HG02840 (cell line): Measurements from ENCODE around the gene IFRD2.

ENCODE experiments used
- ATAC-seq: cut with Tn5 transposase; IDR thresholded peaks from one replicate; pipeline ENCODE4 v1.9.1; 2021; ENCODE audit warnings: mild to moderate bottlenecking, moderate library complexity, moderate number of reproducible peaks; ENCODE audit not compliant: unreplicated experiment, low FRiP score

The IFRD2 gene

DNA sequence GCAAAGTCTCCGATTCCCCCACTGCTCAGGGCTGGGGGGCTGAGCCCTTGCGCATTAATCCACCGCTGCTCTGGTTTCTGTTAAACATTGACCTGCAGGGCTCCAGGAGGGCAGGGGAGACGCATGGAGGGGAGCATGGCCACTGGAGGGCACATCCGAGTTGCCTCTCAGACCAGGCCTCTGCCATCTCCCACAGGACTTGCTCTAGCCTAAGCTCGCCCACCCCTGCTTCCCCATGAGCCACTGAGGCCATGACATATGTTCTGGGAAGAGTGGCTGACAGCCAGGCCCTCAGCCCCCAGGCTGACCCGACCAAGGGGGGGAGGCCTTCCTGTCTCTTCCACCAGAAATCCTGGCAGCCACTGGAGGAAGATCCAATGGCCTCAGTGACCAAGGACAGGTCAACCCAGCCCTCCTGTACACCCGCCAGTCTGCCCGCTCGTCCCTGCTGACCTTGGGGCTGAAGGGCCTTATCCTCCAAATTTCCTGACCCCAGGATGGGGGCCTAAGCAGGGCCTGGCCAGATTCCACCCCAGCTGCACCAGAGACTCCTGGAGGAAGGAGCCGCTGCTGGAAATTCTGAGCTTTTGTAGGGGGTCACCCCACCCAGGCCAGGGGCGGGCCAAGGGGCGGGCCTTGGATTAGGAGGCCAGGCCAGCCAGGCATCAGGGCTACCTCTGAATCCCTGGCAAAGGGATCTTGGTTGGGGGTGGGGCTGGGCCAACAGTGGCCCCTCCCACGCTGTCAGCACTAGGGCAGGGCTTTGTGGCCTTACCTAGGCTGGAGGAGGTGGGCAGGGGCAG lies 11.0 kb upstream of the IFRD2 start, which contains the start of gene HYAL1:
Gene HYAL1 (minus strand): TSS at position 562 of the 803 bp plus-strand sequence. CDS start 618 bp downstream, outside the sequence.
- no peak for ATAC-seq

DNA sequence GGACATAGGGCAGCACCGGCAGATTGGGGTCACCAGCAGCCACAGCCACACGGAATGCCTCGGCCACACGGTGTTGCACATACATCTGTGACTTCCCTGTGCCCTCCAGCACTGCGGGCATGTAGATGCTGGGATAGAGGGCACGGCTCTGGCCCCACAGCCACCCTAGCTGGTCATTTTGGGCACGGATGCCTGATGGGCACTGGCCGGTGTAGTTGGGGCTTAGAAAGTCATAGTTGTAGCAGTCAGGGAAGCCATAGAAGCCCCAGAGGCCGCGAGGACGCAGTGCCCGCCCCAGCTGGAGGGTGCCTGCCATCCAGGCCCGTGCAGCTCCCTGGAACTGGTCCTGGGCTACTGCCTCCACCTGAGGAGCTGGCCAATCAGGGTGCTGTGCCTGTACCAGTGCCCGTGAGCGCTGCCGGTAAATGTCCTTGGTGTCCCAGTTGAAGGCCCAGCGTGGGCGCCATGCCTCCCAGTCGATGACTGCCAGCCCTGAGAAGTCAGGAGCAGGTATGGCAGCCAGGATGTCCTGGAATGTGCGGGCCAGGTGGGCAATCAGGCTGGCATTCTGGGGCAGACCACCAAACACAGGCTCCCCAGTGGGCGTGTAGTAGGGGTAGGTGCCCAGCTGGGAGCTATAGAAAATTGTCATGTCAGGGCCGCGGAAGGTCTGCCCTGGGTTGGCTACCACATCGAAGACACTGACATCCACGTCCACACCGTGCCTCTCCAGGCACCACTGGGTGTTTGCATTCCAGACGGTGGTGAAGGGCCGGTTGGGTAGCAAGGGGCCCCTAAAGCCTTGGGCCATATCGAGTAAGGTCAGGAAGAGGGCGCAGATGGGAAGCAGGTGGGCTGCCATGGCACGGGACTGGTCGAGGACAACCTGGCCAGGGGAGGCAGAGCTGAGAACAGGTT lies 10.1 kb upstream of the IFRD2 start:
- ATAC-seq: no peak

DNA sequence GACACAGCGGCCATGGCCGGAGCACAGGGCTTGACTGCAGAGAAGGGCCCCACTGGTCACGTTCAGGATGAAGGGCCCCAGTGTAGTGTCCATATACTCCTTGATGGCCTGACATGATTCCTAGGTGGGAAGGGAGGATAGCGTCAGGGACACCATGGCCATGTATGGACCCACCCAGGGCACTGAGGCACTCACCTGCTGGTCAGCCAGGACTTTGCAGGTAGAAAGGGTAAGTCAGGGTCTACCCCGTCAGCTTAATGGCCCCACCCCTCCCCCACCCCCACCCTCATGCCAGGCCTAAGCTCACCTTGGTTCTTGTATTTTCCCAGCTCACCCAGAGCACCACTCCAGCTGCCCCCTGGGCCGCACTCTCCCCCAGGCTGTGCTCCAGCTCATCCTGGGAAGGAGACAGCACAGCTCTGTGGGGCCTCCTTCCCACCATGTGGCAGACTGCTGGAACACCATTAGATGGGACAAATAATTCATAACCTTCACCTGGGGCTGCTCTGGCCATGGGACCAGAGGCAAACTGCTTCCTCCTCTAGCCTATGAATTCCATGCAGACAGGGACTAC lies 8.5 kb upstream of the IFRD2 start:
- ATAC-seq: no peak

DNA sequence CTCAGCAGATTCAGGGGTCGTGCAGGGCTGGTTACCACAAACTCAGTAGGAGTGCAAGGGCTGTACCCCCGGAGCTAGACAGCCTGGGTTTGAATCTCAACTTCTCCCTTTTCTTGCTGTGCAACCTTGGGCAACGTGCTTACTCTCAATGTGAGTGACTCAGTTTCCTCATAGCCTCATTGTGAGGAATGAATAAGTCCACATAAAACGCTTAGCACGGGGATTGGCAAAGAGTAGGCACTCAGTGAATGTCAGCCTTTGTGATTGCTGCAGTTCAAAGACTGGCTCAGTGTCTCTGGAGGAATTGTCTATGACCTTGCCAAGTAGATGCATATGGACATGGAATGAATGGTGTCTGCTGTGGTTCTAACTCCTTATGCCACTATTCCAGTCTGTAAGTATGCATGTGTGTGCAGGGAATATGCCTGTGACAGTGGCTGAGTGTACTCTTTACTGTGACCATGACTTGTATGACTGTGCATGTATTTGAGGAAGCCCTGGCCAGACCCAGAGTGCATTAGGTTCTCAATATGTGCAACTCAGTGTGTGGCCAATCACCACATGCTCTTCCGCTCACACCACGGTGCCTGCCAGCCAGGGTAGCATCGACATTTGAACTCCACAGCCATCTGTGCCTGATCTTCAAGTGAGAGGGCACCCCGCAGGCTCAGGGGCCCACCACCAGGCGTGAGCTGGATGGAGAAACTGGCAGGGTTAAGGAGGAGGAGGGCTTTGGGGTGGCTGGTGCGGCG lies 7.9 kb upstream of the IFRD2 start:
- ATAC-seq: no peak

DNA sequence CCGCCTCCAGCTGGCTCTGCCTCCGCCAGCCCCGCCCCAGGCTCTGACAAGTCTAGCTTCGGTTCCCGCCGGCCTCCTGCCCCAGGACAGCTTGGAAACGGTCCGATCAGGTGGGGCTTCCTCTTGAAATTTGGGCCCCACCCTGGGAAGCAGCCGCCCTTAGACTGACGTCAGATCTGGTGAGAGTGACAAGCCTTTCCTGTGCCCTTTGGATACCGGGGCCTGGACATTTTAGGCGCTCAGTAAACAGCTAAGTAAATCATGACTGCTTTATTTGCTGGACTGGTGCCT lies 7.4 kb upstream of the IFRD2 start:
- no peak for ATAC-seq

DNA sequence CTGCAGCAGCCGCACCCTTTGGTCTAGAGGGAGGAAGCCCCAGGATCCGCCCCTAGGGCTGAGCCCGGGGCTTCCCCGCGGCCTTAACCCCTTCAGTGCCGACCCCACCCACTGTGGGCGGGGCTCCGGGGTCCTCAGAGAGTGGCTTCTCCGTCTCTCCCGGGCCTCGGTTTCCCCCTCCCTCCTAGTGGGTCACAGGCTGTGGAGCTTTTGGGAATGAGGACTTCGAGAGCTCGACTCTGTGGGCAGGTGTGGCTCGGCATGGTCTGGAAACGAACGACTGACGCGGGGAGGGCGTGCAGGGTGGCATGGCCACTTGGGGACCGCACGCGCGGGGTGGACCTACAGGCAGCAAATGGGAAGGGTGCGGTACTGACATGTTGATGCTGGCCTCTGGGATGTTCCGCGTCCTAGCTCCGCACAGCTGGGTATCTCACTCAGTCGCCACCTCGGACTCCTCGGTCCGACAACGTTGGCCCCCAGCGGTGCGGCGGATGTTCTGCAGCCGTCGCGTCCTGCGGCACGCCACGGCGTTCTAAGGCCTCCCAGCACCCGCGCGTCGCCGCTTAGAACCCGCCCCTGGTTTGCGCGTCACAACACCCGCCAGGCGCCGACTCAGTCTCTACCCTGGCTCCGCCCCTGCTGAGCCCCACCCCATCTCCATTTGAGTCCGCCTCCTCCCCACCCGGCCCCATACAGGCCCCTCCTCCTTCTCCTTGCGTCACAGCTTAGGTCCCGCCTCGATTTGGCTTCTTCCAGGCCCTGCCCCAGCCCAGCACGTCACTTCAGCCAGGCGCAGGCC lies 6.8 kb upstream of the IFRD2 start, which contains the start of the genes HYAL3 and NAA80:
Gene HYAL3 (minus strand): TSS at position 570 of the 802 bp plus-strand sequence. CDS start 3,803 bp downstream, outside the sequence.
Gene NAA80 (minus strand): TSS at position 570 of the 802 bp plus-strand sequence. CDS start 1,942 bp downstream, outside the sequence.
- peak; percentile 85 for ATAC-seq

DNA sequence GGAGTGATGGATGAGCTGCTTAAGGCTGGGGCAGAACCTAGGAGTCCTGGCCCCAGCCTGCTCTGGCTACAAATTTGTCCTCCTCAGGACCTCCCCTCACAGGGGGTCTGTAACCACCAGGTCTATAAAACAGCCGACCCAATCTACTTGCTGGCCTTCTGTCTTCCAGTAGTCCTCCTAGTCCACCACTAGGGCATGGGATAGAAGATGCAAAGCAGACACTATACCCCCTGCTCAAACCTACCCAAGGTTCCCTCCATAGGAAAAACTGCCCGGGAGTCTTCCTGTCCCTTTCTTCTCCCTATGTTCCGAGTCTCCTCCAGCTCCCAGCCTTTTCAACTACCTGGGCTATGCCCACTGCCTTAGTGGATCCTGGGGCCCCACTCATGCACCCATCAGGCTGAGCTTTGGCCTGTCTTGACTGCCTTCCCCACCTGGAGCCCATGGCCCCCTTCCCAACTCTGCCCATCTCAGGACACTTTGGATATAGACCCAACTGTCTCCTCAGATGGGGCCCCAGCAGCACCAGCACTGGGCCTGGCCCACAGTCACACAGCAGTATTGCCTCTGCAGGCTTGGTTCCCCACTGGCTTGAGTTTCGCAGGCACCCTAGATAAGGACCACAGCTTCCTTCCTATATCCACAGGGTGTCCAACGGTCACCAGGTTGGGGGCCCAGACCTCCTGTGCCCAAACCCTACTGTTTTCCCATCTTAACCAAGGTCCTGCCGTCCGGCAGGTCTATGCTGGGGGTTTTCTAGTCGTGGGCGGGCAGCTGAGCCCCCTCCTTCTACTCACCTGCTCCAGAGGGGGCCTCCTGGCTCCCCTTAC lies 5.9 kb upstream of the IFRD2 start:
- ATAC-seq: no peak

DNA sequence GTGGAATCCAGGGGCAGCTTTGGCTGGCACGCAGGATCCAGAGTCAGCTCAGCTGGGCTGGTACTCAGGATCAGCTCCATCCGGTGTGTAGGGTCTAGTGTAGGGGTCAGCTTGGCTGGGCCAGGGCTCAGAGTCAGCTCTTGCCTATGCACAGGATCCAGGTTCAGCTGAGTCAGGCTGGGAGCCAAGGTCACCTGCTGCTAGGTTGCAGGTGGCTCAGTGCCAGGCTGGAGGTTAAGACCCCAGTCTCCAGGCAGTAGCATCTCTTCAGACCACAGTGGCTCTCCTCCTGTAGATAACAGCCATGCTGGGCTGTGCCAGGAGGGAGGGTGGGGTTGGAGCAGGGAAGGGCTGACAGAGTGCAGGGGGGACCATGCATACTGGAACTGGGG lies 5.2 kb upstream of the IFRD2 start:
- ATAC-seq: no peak

DNA sequence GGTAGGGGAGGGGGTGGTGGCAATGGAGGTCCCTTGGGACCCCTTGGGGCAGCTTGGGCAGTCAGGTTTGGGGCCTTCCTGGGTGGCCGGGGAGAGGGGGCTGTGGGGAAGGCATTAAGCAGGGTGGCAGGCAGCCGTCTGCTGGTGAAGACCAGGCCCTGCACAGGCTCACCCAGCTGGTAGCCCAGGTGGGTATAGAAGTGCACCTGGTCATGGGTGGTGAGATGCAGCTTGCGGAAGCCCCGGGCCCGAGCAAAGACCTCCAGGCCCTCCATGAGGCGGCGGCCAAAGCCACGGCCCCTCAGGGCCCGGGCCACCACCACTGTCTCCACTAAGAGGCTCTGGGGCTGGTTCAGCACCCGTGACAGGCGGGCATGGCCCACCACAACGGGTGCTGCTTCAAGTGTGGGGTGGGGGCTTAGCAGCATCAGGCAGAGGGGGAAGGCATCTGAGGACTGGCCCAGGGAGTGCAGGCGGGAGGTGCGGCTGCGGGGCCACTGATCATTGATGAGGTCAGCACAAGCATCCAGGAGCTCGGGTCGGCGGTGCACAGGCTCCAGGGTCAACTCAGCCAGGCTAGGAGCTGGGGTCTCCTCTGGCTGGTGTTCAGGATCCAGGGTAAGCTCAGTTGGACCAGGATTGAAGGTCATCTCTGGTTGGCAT lies 4.6 kb upstream of the IFRD2 start:
- no peak for ATAC-seq

DNA sequence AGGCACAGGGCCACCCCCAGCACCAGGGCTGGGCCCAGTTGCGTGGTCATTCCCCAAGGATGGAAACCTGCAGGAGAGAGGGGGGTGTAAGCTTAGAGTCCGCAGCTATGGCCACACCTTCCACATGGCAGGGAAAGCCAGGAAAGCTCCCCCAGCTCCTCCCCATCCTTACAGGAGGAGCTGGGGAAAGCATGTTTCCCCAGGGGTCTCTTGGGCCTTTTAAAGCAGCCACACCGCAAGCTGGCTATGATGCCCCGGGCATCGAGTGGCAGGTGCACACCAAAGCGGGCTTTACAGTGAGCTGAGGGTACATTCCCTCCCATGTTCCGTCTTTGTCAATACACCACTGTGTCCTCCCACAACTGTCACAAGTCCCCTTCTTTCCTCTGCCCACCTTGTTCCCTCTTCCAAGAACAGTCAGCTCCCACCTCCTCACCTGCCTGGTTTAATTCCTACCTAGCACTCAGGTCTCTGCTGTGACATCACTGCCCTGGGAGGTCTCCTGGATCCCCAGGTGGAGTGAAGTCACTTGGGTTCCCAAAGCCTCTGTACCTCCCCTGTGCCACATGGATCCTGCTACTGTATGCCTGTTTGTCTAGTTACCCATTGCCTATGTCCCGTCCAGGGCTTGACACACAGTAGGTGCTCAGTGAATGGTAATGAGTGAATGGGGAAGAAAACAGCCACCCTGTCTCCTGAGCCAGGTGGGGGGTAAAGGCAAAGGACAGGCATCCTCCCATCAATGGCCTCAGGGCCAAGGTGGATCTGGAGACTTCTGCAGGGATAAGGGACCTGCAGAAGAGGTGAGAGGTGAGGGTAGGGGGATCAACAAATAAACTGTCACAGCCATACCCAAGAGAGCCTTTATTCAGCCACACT lies 3.6 kb upstream of the IFRD2 start:
- no peak for ATAC-seq

DNA sequence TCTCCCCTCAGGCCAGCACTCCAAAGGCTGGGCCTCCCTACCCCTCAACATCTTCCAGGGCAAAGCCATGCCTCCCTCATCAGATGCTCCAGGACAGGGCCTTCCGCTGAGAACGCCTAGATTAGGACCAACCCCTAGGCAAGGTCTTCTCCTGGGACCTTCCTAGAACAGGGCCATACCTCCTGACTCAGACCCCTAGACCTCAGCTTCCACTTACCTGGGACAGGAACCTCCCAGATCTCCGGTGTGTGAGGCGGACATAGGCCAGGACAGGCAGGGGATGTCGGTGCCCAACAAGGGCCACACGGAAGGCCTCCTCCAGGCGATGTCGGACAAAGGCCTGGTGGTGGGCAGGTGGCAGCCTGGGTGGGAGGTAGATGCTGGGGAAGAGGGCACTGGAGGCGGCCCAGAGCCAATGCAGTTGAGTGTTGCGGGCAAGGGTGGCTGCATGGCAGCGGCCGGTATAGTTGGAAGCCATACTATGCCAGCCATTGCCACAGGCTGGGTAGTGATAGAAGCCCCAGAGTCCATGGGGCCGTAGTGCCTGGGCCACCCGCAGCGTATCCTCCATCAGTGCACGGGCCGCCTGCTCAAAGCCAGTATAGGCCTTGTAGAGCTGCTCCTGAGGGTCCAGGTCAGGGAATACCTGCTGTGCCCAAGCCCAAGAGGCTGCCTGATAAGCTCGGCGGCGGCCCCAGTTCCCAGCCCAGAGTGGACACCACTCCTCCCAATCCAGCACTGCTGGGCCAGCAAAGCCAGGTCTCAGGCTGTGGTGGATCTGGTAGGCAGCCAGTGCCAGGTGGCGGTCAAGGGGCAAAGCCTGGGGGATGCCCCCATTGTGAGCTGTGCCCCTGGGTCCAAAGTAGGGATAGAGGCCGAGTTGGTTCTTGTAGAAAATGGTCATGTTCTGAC lies 2.5 kb upstream of the IFRD2 start:
- ATAC-seq: no peak

DNA sequence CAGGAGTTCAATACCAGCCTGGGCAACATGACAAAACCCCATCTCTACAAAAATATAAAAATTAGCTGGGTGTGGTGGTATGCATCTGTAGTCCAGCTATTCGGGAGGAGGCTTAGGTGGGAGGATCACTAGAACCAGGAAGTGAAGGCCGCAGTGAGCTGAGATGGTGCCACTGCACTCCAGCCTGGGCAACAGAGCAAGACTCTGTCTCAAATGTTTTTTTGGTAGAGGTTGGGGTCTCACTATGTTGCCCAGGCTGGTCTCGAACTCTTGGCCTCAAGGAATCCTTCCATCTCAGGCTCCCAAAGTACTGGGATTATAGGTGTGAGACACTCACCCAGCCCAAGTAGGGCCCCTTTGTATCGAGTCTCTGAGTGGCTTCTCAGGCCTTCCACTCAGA lies 1.9 kb upstream of the IFRD2 start:
- no peak for ATAC-seq

DNA sequence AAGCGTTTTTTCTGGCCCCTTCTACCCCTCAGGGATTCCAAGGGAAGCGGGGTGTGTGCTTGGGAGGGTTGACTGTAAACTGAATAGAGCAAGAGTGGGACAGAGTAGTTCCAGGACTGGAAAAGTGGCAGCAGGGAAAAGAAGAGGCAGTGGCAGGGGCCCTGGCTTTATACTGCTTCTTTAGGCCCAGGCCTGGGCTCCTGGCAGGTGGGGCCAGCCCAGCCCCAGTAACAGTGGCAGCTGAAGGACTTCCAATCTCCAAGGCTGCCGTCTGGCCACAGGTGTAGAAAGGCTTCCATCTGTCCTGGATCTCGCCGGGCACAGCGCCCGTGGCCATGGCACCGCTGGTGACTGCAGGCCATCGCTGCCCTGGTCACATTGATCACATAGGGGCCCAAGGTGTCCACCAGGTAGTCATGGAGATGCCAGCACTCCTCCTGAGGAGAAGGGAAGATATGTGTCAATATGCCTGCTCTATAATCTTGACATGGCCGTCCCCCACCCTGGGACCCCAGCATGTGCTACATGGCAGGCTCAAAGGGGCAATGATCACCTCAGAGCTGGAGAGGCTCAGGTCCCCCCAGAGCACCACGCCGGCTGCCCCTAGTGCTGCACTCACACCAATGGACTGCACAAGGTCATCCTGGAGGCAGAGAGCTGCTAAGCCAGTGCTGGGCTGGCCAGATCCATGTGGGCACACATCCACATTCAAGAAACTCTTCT lies 1.0 kb upstream of the IFRD2 start:
- ATAC-seq: no peak

DNA sequence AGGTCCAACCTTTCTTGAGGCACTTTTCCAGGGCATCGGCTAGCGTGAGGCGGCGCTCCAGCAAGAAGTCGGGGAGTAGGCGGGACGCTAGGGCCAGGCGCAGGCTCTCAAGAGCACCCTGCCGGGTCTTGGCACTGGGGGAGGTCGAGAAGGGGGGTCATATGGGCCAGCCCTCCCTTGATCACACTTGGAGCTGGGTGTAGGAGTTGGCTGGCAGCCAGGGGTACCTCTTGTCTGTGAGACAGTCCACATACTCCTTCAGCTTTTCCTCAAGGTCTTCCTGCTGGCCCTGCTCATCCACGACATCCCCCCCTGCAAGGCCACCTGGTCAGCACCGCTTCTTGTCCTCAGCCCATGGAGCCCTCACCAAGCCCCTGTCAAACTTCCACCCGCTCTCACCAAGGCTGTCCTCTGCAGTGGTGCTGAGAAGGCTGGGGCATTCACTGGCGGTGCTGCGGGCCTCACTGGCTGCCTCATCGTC lies 2.0 kb downstream of the IFRD2 start:
- ATAC-seq: no peak

DNA sequence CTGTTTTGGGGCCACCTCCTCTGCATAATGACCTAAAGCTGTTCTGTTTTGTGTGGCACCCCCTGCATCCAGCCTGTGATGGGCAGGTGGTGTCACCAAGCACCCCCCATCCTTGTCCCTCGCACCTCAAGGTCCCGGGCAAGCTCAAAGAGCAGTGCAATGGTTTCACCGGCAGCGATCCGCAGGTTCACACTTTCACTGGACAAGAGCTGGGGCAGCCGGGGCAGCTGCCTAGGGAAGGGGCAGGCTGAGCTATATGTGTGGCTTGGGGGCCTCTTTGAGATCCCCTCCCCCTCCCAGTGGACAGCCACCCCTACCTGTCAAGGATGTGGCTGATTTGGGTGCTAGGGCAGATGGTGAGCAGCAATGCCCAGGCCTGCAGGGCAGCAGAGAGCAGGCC lies 3.1 kb downstream of the IFRD2 start:
- ATAC-seq: no peak
